NCI-H510A (cell line): Measurements from ENCODE around the gene GPX5.

ENCODE experiments used
- DNase-seq: peaks from one replicate; lab custom pipeline; 2025; lab: John Stamatoyannopoulos, UW

GPX5 gene

GRCh38 chr6:28558629-28559028, 32.9 kb downstream of the GPX5 start:
- no peak for DNase-seq

- no peak for DNase-seq
Observed at GRCh38 chr6:28563430-28564095, 37.9 kb downstream of the GPX5 start.

- DNase-seq: no peak
Observed at GRCh38 chr6:28565823-28566526, 40.3 kb downstream of the GPX5 start.

- no peak for DNase-seq
Observed at GRCh38 chr6:28566527-28567252, 41.0 kb downstream of the GPX5 start.

- no peak for DNase-seq
Observed at GRCh38 chr6:28567506-28567905, 41.8 kb downstream of the GPX5 start.

- no peak for DNase-seq
Observed at GRCh38 chr6:28568515-28569108, 42.9 kb downstream of the GPX5 start.

GRCh38 chr6:28569748-28570147, 44.1 kb downstream of the GPX5 start:
- no peak for DNase-seq

GRCh38 chr6:28580475-28580874, 54.8 kb downstream of the GPX5 start:
- DNase-seq: no peak

GRCh38 chr6:28583463-28583862, 57.8 kb downstream of the GPX5 start:
- DNase-seq: no peak
